ENCODE data around the gene FBXO11.

- TF ChIP-seq CTCF (conservative IDR thresholded peaks at IDR 0.05; ENCODE audit: low read depth, low read length) (no peak), USF2 (IDR thresholded peaks at IDR 0.05; ENCODE audit: low read depth, low read length) (no peak), ELK1 (IDR thresholded peaks at IDR 0.05; ENCODE audit: borderline replicate concordance, low read depth, low read length) (no peak)
Observed at GRCh38 chr2:47850198-47850597, 56.1 kb downstream of the FBXO11 start.
